Mononuclear cell (primary cell): ENCODE data around the gene MRTFA. TPM values are rescaled to one million over a fixed set of nuclear protein-coding genes. Genes with fewer than 3 reads are reported as not detected.
"Not testable (repeated sequence)": the region's sequence is repeated elsewhere in the genome, so short reads cannot be mapped to it uniquely, and the experiment has no call there.

Experiments
- H3K27me3 ChIP-seq: 2 replicates; pipeline ENCODE4 v1.6.0; 2011; ENCODE audit warnings: low read length, control low read depth; ENCODE audit not compliant: insufficient read depth
- H3K4me1 ChIP-seq: 2 replicates; pipeline ENCODE4 v1.5.1; 2011; ENCODE audit warnings: mild to moderate bottlenecking, low read length, control low read depth; ENCODE audit not compliant: insufficient read depth
- H3K4me3 ChIP-seq: 2 replicates; pipeline ENCODE4 v1.5.1; 2011; ENCODE audit warnings: mild to moderate bottlenecking, low read length, moderate library complexity
- H3K9me3 ChIP-seq: 2 replicates; pipeline ENCODE4 v1.5.1; 2011; ENCODE audit warnings: low read depth, mild to moderate bottlenecking, control low read depth, low read length
- total RNA-seq: library from RNA; depleted of rRNA; stranded (reverse); fragments of >200 nt; gene quantifications from one replicate; pipeline ENCODE4 v1.2.3, GENCODE V29; 2012

The MRTFA gene
- total RNA-seq, 1 donor: 40.6 TPM

DNA sequence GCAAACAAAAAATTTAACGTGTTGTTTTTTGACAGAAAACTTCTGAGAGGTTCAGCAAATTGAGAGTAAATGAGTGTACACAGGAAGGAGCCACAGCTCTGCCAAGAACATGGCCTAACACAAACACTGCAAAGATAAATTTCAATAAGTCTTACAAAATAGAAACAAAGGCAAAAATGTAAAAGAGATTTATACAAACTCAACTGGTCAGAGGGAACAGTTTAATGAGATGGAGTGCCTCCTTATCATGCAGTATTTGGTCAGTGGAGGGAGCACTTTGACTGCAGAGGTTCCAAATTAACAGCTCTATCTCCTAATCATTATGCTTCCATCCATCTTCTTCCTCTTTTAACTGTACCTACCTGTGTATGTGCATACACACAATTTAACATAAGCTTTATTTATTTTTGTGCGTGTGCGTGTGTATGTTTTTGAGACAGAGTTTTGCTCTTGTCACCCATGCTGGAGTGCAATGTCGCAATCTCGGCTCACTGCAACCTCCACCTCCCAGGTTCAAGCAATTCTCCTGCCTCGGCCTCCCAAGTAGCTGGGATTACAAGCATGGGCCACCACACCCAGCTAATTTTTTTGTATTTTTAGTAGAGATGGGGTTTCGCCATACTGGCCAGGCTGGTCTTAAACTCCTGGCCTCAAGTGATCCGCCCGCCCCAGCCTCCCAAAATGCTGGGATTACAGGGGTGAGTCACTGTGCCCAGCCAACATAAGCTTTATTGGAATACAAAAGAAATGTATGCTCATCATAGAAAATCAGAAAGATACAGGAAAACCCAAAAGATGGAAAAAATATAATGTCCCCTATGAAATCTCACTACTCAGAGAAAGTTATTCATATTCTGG is 111.9 kb downstream of the MRTFA start:
- Histone ChIP-seq H3K4me1 (peaks cover 3% of the 10 kb centered on the region), H3K27me3 (no peaks in the 10 kb centered on the region), H3K9me3 (no peaks in the 10 kb centered on the region), H3K4me3 (no peak overlapping the region)

DNA sequence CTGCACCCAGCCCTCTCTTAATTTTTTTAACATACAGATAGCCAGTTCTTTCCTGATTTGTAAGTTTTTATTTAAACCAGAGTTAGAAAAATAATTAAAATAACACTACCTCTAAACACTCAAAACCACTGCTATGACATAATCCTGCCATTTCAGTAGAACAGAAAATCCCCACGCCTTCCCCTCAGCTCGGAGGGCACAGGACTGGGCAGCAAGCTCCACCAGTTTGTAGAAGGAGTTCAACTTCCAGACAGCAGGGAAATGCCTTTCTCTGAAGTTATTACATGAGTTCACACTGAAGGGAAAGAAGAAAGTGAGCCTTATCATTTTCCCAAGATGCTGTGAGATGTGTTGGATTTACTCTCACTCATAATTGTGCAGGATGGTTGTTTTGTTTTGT is 114.4 kb downstream of the MRTFA start:
- H3K27me3 ChIP-seq: no peaks in the 10 kb centered on the region
- peaks cover 12% of the 10 kb centered on the region for H3K4me1 ChIP-seq
- no peak overlapping the region for H3K4me3 ChIP-seq
- H3K9me3 ChIP-seq: no peaks in the 10 kb centered on the region

DNA sequence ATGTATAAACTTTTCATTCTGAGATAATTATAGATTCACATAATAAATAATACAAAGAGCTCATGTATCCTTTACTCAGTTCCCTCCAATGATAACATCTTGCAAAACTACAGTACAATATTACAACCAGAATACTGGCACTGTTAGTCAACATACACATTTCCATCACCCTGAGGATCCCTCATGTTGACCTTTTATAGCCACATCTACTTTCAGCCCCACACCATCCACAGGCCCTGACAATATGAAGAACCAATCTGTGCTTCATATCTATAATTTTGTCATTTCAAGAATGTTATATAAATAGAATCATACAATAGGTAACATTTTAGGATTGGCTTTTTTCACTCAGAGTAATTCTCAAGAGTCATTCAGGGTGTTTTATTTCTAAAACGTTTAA is 115.5 kb downstream of the MRTFA start:
- Histone ChIP-seq H3K27me3 (no peaks in the 10 kb centered on the region), H3K9me3 (no peaks in the 10 kb centered on the region), H3K4me3 (no peak overlapping the region), H3K4me1 (peaks cover 12% of the 10 kb centered on the region)

DNA sequence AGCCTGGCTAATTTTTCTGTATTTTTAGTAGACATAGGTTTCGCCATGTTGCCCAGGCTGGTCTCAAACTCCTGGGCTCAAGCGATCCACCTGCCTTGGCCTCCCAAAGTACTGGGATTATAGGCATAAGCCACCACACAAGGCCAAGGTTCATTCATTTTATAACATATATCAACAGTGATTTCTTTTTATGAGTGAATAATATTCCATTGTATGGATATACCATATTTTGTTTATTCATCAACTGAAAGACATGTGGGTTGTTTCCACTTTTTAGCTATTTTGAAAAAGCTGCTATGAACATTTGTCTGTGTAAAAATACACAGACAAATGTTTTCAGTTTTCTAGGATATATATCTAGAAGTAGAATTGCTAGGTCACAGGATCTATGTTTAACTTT is 116.0 kb downstream of the MRTFA start:
- H3K9me3 ChIP-seq: no peaks in the 10 kb centered on the region
- H3K4me3 ChIP-seq: no peak overlapping the region
- H3K27me3 ChIP-seq: no peaks in the 10 kb centered on the region
- peaks cover 12% of the 10 kb centered on the region for H3K4me1 ChIP-seq

DNA sequence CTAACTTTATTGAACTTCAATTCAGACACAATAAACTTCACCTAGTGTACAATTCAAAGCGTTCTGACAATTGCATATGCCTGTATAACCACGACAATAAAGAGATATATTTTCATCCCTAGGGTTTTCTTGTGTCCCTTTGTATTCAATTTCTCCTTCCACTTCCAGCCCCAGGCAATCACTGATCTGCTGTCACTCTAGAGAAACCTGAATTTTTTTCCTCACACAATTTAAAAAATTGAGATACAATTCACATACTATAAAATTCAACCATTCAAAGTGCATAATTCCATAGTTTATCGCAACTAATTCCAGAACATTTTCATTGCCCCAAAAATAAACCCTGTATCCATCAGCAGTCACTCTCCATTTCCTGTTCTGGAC is 116.6 kb downstream of the MRTFA start:
- Histone ChIP-seq H3K9me3 (no peaks in the 10 kb centered on the region), H3K4me3 (no peak overlapping the region)

DNA sequence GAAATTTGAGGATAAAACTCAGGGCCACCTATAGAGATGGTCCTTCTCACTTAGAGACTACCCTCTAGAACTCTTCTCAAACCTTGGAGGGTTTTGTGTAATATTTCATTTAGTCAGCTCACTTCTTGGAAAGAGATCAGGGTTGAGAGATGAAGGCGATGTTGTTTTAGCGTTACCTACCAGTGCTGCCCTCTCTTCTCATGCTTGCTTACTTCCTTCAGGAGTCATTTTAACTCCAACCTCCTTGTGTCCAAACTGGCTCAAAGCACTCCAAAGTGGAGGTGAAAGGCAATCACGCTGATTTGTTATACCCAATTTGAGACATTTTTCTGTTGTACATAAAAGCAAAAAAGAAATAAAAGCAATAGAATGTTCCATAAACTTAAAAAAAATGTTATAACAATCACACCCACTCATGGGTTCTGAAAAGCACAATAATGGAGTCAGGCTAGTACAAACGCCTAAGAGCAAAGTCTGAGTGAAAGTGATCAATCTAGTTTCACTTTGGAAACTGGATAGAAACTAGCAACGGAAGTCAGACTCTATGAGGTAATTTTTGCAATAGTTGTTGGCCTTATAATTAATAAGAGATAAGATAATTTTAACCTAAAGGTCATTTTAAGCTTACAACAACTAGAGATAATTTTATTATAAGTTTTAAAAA is 117.1 kb downstream of the MRTFA start:
- H3K9me3 ChIP-seq: no peaks in the 10 kb centered on the region
- no peak overlapping the region for H3K4me3 ChIP-seq
- peaks cover 12% of the 10 kb centered on the region for H3K4me1 ChIP-seq
- H3K27me3 ChIP-seq: no peaks in the 10 kb centered on the region

More for the DNA sequence above, 116.6 kb downstream of the MRTFA start:
- H3K4me1 ChIP-seq: peaks cover 12% of the 10 kb centered on the region
- H3K27me3 ChIP-seq: no peaks in the 10 kb centered on the region

DNA sequence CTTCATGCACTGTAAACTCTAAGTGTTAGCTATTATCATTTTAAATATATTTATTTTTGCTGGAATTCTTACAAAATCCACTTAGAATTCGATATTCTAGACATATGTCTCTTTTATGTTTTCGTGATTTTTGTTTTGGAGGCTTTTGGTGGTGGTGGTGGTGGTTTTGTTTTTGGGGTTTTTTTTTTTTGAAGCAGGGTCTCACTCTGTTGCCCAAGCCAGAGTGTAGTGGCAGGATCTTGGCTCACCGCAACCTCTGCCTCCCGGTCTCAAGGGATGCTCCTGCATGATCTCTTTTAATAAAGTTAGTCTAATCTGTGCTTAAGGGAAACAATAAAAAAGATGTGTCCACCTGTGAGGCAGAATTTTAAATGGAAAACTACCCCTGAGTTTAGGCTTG is 117.7 kb downstream of the MRTFA start:
- peaks cover 12% of the 10 kb centered on the region for H3K4me1 ChIP-seq
- H3K9me3 ChIP-seq: no peaks in the 10 kb centered on the region
- H3K27me3 ChIP-seq: no peaks in the 10 kb centered on the region
- H3K4me3 ChIP-seq: no peak overlapping the region

DNA sequence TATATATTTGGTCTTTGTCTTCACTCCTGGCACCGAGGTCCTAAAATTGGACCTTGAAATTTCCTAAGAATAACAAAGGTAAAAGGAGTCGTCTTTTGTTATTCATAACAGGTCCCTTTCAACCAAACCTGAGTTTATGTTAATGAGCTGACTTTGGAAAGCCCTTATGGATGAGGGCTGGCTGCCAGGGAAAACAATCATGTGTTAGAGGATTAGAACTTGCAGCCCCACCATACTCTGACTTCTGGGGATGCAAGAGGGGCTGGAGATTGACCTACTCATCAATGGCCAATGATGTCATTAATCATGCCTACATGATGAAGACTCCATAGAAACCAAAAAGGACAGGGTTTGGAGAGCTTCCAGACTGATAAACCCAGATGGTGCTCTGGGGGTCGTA is 118.9 kb downstream of the MRTFA start:
- Histone ChIP-seq H3K9me3 (no peaks in the 10 kb centered on the region), H3K4me3 (no peak overlapping the region), H3K27me3 (no peaks in the 10 kb centered on the region)

DNA sequence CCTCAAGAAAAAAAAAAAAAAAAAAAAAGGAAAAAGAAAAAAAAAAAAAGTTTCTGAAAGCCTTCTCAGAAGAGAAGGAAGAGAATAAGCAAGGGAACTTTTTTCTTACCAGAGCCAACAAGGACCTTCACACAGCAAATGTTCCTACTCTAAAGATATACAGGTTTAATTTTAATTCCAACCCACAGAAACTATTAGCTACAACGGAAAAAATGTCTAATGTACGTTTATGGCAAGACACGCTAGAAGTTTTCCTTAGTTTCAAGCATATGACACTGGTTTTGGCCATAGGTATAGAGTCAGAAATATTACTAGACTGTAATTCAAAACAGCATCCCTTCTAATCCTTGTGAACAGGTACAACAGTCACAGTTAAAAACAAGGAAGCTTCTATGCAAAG is 120.1 kb downstream of the MRTFA start:
- H3K27me3 ChIP-seq: no peaks in the 10 kb centered on the region
- H3K4me3 ChIP-seq: no peak overlapping the region
- peaks cover 12% of the 10 kb centered on the region for H3K4me1 ChIP-seq
- no peaks in the 10 kb centered on the region for H3K9me3 ChIP-seq

More for the DNA sequence above, 118.9 kb downstream of the MRTFA start:
- peaks cover 12% of the 10 kb centered on the region for H3K4me1 ChIP-seq

DNA sequence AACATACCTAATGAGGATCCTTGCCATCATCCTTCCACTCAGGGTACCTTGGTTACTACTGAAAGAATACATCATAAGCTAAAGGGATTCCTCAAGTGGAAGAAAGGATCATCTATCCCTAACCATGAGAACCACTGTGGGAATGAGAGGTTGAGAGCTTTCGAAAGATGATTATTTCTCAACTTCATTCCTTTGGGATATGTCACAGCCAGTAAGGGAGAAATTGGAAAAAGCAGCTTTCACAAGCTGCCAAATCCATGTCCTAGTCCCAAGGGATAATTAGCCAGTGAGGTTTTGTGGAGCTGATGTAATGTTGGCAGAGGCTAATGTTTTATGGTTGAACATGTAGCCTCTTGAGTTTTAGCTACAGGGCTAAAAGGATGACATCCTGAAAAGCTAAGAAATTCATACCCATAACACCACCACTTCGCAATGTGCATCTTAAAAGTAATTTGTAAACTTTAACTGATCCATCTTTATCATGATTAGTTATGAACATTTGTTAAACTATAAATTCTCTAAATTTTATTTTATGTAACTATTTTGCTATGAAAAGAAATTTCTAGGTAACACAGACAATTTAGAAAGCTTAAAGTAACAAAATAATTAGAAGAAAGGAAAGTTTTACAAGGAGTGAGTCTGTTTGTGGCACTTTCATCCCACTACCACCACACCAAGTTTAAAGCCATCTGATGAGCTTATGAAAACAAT is 123.9 kb downstream of the MRTFA start:
- Histone ChIP-seq H3K4me1 (peaks cover 29% of the 10 kb centered on the region), H3K9me3 (no peaks in the 10 kb centered on the region), H3K27me3 (no peaks in the 10 kb centered on the region), H3K4me3 (no peak overlapping the region)

DNA sequence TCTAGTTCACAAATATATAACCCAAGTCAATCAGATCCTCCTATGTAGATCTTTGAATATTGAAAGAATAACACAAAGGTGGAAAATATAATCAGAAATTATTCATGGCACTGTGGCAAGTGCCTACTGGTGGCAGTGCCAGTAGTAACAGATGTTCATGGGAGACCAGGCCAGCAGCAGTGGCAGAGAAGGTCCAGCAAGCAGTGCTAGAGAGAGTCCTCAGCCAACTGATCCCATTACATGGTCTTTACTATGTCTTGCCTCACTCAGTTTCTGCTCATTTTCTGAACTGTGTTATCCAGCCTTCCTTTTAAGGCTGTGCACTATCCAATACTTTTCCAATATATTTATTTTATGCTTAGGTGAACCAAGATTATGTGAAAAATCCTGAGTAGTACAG is 124.9 kb downstream of the MRTFA start:
- peaks cover 29% of the 10 kb centered on the region for H3K4me1 ChIP-seq
- H3K9me3 ChIP-seq: no peaks in the 10 kb centered on the region
- no peak overlapping the region for H3K4me3 ChIP-seq
- no peaks in the 10 kb centered on the region for H3K27me3 ChIP-seq

DNA sequence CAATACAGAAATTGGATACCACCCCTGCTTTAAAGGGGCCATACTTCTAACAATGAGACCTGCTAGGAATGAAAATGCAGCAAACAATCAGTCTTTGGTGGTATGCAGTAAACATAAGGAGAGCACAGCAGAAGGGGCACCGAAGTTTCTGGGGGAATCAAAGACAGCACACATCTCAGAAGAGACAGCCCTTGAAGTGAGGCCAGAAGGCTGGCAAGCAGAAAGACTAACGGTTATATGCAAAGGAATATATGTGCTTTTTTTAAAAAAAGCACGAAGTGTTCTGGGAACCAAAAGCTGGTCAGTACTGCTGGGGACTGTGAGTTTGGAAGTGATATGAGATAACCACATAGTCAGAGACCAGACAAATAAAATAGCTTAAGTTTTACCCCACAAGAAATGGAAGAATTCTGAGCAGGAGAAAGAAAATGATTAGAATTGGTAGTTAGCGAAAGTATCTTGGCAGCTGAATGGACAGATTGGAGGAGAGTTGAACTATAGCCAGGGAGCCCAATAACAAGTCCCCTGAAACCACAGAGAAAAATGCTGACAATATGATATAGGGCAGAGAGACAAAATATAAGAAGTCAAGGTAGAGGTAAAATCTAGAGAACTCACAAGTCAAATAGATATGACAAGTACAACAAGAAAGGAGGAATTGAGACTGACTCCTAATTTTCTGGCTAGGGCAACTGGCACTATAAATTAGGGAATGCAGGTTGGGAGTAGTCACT is 125.7 kb downstream of the MRTFA start:
- no peak overlapping the region for H3K4me3 ChIP-seq
- no peaks in the 10 kb centered on the region for H3K9me3 ChIP-seq
- H3K27me3 ChIP-seq: no peaks in the 10 kb centered on the region
- peaks cover 29% of the 10 kb centered on the region for H3K4me1 ChIP-seq

DNA sequence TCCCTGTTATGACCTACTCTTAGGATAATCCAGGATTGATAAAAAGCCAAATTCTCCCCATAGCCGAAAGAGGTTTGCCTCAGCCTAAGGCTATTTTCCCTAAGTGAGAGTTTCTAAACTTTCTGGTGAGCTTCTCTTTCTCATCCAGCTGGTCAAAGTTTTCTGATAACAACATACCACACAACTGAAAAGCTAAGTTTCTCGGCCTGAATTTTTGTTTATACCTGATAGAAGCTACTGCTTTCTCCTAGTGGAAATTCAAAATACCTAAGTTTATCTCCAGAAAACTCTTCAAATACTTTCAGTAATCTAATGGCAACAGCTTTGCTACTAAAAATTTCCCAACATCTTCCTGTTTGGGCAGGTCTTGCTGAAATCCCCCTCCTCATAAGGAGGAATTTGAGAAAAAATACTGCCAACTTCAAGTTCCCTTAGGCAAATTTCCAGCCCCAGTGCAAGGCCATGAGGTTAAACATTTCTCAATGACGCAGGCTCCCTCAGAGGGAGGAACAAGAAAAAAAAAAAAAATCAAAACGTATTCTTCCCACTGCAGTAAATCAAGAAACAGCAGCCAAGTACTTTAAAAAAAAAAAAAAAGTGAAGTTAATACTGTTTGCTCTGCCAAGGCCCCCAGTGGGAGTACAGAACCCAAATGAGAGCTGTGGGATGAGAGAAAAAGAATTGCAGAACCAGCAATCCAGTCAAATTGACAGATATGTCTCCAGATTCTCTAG is 127.0 kb downstream of the MRTFA start:
- no peaks in the 10 kb centered on the region for H3K27me3 ChIP-seq
- no peaks in the 10 kb centered on the region for H3K9me3 ChIP-seq
- H3K4me3 ChIP-seq: no peak overlapping the region
- peaks cover 29% of the 10 kb centered on the region for H3K4me1 ChIP-seq

DNA sequence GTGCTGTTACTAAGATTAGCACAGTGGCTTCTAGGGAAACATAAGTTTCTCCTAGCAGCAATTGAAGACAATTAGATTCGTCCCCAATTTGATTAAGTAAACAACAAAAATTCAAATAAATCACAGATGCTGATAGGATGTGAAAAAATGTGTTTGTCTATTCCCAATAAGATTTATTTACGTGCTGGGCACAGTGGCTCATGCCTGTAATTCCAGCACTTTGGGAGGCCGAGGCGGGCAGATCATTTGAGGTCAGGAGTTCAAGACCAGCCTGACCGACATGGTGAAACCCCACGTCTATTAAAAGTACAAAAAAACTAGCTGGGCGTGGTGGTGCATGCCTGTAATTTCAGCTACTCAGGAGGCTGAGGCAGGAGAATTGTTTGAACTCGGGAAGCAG is 128.5 kb downstream of the MRTFA start:
- not testable (repeated sequence) for H3K9me3 ChIP-seq, H3K27me3 ChIP-seq, H3K4me3 ChIP-seq
- peaks cover 29% of the 10 kb centered on the region for H3K4me1 ChIP-seq
